ENCODE results near the gene LRG1.

Gene LRG1

GRCh38 chr19:4539693-4540581 lies at the start of gene LRG1:
TSS of gene LRG1 (minus strand) at chr19:4540036. CDS start at chr19:4540013, 23 bp downstream.
- peak within 1 kb of the TSS; percentile 49 for H3K4me3 ChIP-seq (ENCODE audit: low read depth, low read length)
- TF ChIP-seq CTCF (IDR thresholded peaks at IDR 0.05; ENCODE audit: low read depth, low read length, missing control alignments) = no peak
- peak; percentile 49 for DNase-seq (ENCODE audit: low read depth)

GRCh38 chr19:4588291-4588761 lies 48.5 kb upstream of the LRG1 start:
- no peak for DNase-seq (ENCODE audit: low read depth)
- TF ChIP-seq CTCF (IDR thresholded peaks at IDR 0.05; ENCODE audit: low read depth, low read length, missing control alignments) = no peak
- no peak overlapping the region for H3K4me3 ChIP-seq (ENCODE audit: low read depth, low read length)

- TF ChIP-seq CTCF (IDR thresholded peaks at IDR 0.05; ENCODE audit: low read depth, low read length, missing control alignments) = no peak
- DNase-seq (ENCODE audit: low read depth) = no peak
- H3K4me3 ChIP-seq (ENCODE audit: low read depth, low read length) = no peak overlapping the region
Measured at GRCh38 chr19:4587527-4587926, 47.7 kb upstream of the LRG1 start.

- no peak for TF ChIP-seq CTCF (IDR thresholded peaks at IDR 0.05; ENCODE audit: low read depth, low read length, missing control alignments)
- no peak for DNase-seq (ENCODE audit: low read depth)
- H3K4me3 ChIP-seq (ENCODE audit: low read depth, low read length) = no peak overlapping the region
Measured at GRCh38 chr19:4586691-4587090, 46.9 kb upstream of the LRG1 start.

- no peak overlapping the region for H3K4me3 ChIP-seq (ENCODE audit: low read depth, low read length)
- no peak for TF ChIP-seq CTCF (IDR thresholded peaks at IDR 0.05; ENCODE audit: low read depth, low read length, missing control alignments)
Measured at GRCh38 chr19:4586245-4586644, 46.4 kb upstream of the LRG1 start.

GRCh38 chr19:4585556-4585955 lies 45.7 kb upstream of the LRG1 start:
- TF ChIP-seq CTCF (IDR thresholded peaks at IDR 0.05; ENCODE audit: low read depth, low read length, missing control alignments) = no peak
- no peak overlapping the region for H3K4me3 ChIP-seq (ENCODE audit: low read depth, low read length)
- no peak for DNase-seq (ENCODE audit: low read depth)

More at GRCh38 chr19:4586245-4586644, 46.4 kb upstream of the LRG1 start:
- no peak for DNase-seq (ENCODE audit: low read depth)
